AG08395 (cell line): Measurements from ENCODE around the gene SPATS2L.

Experiments used
- DNase-seq: peaks from one replicate; pipeline ENCODE4 v3.0.0; 2012; ENCODE audit warnings: mixed read lengths, low spot score

SPATS2L gene

DNA sequence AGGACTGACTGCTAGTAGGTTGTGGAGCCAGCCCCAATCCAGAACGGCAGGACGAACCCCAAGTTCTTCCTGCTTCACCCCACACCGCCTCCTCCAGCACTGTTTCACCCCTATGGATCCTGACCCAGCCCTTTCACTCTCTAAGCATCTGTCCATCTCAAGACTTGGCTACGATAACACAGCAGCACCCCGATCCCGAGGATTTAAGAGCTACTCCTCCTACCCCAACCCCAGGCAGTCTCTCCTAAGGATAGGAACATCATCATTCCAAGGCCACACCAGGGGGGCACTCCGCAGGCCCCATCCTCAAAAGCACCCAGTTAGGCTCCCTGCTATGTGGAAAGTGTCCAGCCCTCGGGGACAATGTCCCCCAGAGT is 202.7 kb downstream of the SPATS2L start:
- peak; percentile 44 for DNase-seq

DNA sequence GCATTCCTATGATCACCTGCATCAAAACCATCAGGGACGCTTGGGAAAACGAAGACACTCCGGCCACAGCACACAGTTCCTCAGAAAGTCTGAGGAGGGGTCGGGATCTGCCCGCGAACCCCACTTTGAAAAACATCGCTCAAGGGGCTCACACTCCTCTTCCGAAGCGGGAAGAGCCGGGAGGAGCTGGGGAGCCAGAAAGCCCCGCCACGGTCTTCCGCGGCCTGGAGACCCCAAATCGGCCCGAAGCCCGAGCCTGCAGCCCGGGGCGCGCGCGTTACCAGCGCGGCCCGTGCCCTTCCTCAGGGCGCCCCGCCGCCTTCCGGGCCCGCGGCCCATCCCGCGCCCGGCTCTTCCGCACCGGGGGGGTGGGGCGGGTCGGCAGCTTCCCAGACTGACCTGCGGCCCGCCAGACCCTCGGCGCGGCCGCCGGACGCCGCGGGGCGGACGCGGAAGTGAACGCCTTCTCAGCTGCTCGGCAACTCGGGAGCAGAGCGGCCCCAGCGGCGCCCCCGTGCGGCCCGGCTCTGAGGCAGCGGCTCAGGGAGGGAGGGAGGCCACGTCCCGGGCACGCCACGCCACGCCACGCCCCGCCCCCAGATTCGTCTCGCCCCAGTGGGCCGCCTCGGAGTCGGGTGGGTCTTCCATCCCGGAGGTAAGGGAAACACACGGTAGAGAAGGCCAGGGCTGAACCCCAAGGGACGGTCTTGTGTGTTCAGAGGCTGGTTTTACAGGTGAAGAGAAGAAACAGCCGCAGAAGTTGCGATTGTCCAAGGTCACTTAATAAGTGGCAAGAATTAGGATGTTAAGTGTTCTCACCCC is 203.3 kb downstream of the SPATS2L start, which contains the start of gene KCTD18:
TSS of gene KCTD18 (minus strand) at position 457 of the 822 bp plus-strand sequence. CDS start 3,052 bp downstream, outside the sequence.
- DNase-seq, result peak; percentile 97

DNA sequence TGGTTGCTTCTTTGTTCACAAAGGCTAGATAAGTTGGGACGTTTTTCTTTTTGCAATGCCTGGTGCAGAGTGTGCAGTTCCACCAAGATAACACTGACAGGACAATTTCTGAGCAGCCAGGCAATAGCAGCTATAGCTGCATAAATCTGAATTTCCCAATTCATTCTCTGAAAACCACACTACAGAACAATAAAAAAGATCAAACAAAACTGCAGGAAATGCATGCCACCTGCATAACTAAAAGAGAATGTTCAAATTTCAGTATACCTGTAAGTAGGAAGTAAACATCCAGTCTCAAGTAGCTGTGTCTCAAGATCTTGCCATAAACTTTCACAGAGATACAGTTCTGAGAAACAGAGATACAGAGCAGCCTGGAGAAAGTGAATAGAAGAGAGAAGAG is 208.7 kb downstream of the SPATS2L start:
- DNase-seq, result no peak

DNA sequence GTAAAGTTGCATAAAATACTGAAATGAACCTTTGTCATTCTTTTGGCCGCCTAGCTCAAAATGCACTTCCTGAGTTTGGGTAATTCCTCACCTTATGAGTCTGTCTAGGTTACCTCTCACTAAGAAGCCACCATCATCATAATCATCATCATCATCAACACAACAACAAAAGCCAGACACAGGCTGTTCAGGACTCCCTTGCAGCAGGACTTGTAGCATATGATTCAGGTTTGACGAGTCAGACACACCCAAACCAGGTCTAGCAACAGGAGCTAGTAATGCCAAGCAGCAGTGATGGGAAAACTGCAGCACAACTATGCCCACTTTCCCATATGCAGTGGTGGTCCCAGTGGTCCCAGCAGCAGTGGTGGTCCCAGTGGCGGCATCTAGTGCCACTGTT is 216.7 kb downstream of the SPATS2L start:
- no peak for DNase-seq

DNA sequence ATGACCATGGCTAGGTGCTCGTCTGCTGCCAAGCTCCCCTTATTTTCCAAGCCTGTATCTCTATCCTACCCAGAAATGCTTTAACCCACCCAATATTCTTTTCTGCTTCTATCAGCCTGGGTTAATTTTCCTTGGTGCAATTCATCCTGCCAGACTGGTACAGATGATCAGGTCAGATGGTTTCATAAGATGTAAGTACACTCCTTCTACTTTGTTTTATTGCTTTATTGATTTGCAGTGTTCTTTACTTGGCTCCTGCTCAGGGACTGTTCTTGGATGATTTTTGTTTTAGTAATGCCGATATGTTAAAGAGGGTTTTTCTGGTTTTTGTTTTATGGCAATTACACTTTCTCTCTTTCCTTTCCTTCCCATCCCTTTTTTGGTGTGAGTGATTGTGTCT is 217.1 kb downstream of the SPATS2L start:
- DNase-seq, result no peak

DNA sequence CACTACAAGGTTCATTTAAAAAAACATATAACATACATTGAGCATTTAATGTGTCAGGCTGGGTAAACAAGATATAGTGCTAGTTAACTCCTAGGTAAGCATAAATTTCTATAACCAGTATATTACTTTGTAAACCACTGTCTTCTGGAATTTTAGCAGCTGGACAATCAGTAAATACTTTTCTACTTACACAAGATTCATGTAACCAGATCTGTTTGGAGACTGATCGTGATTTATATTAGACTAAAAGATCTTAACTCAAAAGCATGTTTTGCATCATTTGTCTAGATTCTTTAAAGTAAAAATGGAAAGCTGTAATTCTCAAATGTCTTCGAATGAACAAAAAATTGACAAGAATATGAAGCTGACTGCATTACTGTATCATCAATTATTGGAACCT is 218.6 kb downstream of the SPATS2L start:
- no peak for DNase-seq

DNA sequence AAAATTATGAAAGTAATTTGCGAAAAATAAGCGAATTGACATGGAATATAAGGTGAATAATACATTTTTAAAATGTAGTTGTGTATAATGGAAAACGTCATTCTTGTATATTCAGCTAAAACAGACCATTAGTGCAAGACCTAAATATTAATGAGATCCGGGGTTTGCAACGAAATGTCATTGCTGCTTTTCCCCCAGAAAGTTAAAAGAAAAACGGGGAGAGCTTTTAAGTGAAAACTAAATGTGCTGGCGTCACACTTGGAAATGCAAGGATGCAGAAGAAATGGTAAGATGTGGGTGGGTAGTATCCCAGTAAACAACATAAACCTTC is 219.0 kb downstream of the SPATS2L start:
- no peak for DNase-seq

DNA sequence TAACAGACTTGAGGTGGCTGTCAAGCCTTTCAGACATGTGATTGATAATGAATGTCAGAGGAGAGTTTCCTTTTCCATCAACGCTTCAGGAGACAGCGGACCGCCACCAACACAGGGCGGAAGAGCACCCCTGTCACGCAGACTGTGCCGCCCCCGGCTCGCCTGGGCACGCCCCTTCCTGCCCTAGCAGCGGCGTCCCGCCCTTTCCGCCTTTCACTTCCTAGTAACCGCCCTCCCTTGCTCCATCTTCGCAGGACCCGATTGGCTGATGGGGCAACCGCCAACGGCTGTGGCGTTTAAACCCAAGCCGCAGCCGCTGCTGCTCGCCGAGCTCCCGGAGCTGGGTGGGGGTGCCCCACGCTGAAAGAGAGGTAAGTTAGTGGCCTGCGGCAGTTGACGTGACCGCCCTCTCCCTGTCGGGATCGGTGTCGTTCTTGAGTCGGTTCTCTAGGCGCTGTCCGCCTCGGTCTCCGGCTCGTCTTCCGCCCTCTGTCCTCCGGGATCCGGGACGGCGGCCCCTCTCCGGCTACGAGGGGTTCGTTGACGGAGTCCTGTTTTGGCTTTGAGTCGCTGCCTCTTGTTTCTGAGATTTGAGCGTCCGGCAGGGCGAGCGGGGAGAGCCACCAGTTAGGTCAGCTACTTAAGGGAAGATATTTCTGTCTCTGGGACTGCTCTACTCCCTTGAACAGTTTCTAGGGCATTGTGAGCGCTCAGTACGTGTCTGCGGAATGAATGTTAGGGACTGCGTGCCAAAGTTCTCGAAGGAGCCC is 219.6 kb downstream of the SPATS2L start, which contains the start of gene SGO2:
TSS of gene SGO2 (plus strand) at position 326 of the 770 bp plus-strand sequence. CDS start 6,769 bp downstream, outside the sequence.
- peak; percentile 98 for DNase-seq

DNA sequence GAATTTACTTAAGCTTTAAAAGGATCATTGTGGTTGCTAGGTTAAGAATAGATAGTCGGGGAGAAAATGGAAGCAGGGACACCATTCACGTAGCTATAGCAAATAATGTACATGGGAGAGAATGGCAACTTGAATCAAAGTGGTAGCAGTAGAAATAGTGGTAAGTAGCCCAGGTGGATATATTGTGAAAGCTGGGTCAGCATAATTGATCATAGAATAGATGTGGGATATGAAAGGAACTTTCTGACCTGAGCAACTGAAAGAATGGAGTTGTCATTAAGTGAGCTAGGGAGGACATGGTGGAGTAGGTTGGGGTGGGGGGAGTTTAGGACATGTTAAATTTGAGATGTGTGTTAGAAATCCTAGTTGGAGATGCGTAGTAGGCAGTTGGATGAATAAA is 221.7 kb downstream of the SPATS2L start:
- DNase-seq, result no peak
